Right cardiac atrium (tissue), 5 donors: Measurements from ENCODE around the gene SNAPC1. TPM values are rescaled to one million over a fixed set of nuclear protein-coding genes. Genes with fewer than 3 reads are reported as not detected.

Experiments
- ATAC-seq, 2 donors: fragments of 200-7000 bp; cut with Tn5 transposase; one replicate each; pipeline versions ENCODE4 v1.8.0 to v1.9.1; 2020; ENCODE audit warnings: moderate library complexity in 2 of 2, mild to moderate bottlenecking in 1 of 2
- DNase-seq, 3 donors: peaks; one replicate each; pipeline ENCODE4 v3.0.0-alpha.2; 2020
- H3K27ac ChIP-seq: one replicate; pipeline ENCODE4 v1.5.1; 2013; ENCODE audit warnings: mild to moderate bottlenecking, low read length, control low read depth, moderate library complexity
- H3K27me3 ChIP-seq: one replicate; pipeline ENCODE4 v1.6.1; 2013; ENCODE audit not compliant: control insufficient read depth, insufficient read depth
- H3K4me1 ChIP-seq: one replicate; pipeline ENCODE4 v1.6.1; 2013; ENCODE audit warnings: low read length; ENCODE audit not compliant: control insufficient read depth, insufficient read depth
- H3K4me3 ChIP-seq: one replicate; pipeline ENCODE4 v1.5.1; 2013; ENCODE audit warnings: low read length, control low read depth
- H3K9me3 ChIP-seq: one replicate; pipeline ENCODE4 v1.6.1; 2013; ENCODE audit warnings: low read length; ENCODE audit not compliant: control insufficient read depth
- WGBS: extraction: QIAGEN DNeasy Blood & Tissue Kit; methylation state at CpG from one replicate; pipeline ENCODE4 v1.1.7; 2013; 5-methylcytosine and 5-hydroxymethylcytosine counted together
- intact Hi-C, 4 donors: fragments of 100-400 bp; cut with DNase I; formaldehyde crosslinking; loops; one replicate each; pipeline versions ENCODE4 v1.11.0 to v1.14.0; 2022 to 2023
- long read RNA-seq, 4 donors: library from polyadenylated mRNA; unstranded; transcript quantifications; one replicate each; pipeline ENCODE4 v2.0.0, GENCODE V29; 2020 to 2021
- polyA plus RNA-seq: library from polyadenylated mRNA; stranded (reverse); fragments of 200-250 nt; gene quantifications from one replicate; pipeline ENCODE4 v1.2.3, GENCODE V29; 2013
- total RNA-seq, 4 donors: library from RNA; stranded (reverse); fragmentation: NEBNext Ultra II Directional; extraction: Animal tissue kit (Norgen Biotek cat#: 25700); gene quantifications; one replicate each; pipeline ENCODE4 v1.2.1, GENCODE V29; 2021
- donor health status: healthy with polysubstance abuse.
- donor health status: DM: no; HTN: yes; CAD: no.
- donor health status: DM: no; HTN: no; CAD: no.
- donor health status: DM: no; HTN: yes; CAD: no; lungs with severe emphysema.
- donor health status: DM: yes; HTN: yes; CAD: no.

Gene SNAPC1
- total RNA-seq: 10 to 100 TPM in 1 of 4 donors, 1 to 10 TPM in 3; 6.1 to 12.9 (median 8.8) TPM
- polyA plus RNA-seq: 10.5 TPM
- long read RNA-seq, donor 1, transcript SNAPC1-201 (10 exons, 2,656 nt): major isoform, 24 of 28 reads
- long read RNA-seq, donor 1, partial matches to known transcripts: 4 of 28 reads
- long read RNA-seq, donor 1, other reads (novel, unspliced or antisense): 0 of 28 reads
- long read RNA-seq, donor 2, transcript SNAPC1-201 (10 exons, 2,656 nt): major isoform, 12 of 12 reads
- long read RNA-seq, donor 2, partial matches to known transcripts: 0 of 12 reads
- long read RNA-seq, donor 2, other reads (novel, unspliced or antisense): 0 of 12 reads
- long read RNA-seq, donor 3, transcript SNAPC1-201 (10 exons, 2,656 nt): major isoform, 11 of 17 reads
- long read RNA-seq, donor 3, partial matches to known transcripts: 5 of 17 reads
- long read RNA-seq, donor 3, other reads (novel, unspliced or antisense): 1 of 17 reads
- long read RNA-seq, donor 4, transcript SNAPC1-201 (10 exons, 2,656 nt): major isoform, 8 of 9 reads
- long read RNA-seq, donor 4, partial matches to known transcripts: 0 of 9 reads
- long read RNA-seq, donor 4, other reads (novel, unspliced or antisense): 1 of 9 reads

- DNase-seq (peak; percentile 98 to 99 (median 99)), ATAC-seq (peak; percentile 99 to 100)
- under 1% methylated on average over 49 of the region's 49 CpGs for WGBS
- Histone ChIP-seq H3K9me3 (no peaks in the 10 kb centered on the region), H3K27ac (peak within 1 kb of the TSS; percentile 93), H3K27me3 (no peaks in the 10 kb centered on the region), H3K4me1 (no peaks in the 10 kb centered on the region), H3K4me3 (peak within 1 kb of the TSS; percentile 72)
- intact Hi-C loops: no loop called here
Observed at GRCh38 chr14:61761959-61762786, at the start of gene SNAPC1. Gene SNAPC1, plus strand, starts transcription at chr14:61762420. Its CDS starts 41 bp downstream, at chr14:61762461.

GRCh38 chr14:61713724-61714437 is 48.3 kb upstream of the SNAPC1 start:
- no peak overlapping the region for H3K4me3 ChIP-seq
- intact Hi-C loops: no loop called here
- H3K9me3 ChIP-seq: no peaks in the 10 kb centered on the region
- H3K4me1 ChIP-seq: peaks cover 11% of the 10 kb centered on the region
- ATAC-seq (peak in 1 of 2 donors; percentile 25), DNase-seq (no peak)
- no peak overlapping the region for H3K27ac ChIP-seq
- 61% methylated on average over 4 of the region's 4 CpGs for WGBS
- no peaks in the 10 kb centered on the region for H3K27me3 ChIP-seq

GRCh38 chr14:61716956-61717355 is 45.3 kb upstream of the SNAPC1 start:
- Histone ChIP-seq H3K9me3 (no peaks in the 10 kb centered on the region), H3K4me1 (peaks cover 10% of the 10 kb centered on the region), H3K27ac (no peak overlapping the region), H3K4me3 (no peak overlapping the region), H3K27me3 (no peaks in the 10 kb centered on the region)
- no peak for DNase-seq
- no peak for ATAC-seq
- WGBS: 56% methylated on average over 1 of the region's 1 CpG
- intact Hi-C loops: no loop called here

- DNase-seq (no peak), ATAC-seq (no peak)
- Histone ChIP-seq H3K9me3 (no peaks in the 10 kb centered on the region), H3K4me3 (no peak overlapping the region), H3K27ac (no peak overlapping the region), H3K4me1 (peaks cover 7% of the 10 kb centered on the region), H3K27me3 (no peaks in the 10 kb centered on the region)
- intact Hi-C loops: no loop called here
- 88% methylated on average over 2 of the region's 2 CpGs for WGBS
Observed at GRCh38 chr14:61718039-61718438, 44.2 kb upstream of the SNAPC1 start.

- WGBS: 53% methylated on average over 5 of the region's 5 CpGs
- Histone ChIP-seq H3K27ac (no peak overlapping the region), H3K27me3 (no peaks in the 10 kb centered on the region), H3K4me1 (peaks cover 4% of the 10 kb centered on the region), H3K4me3 (no peak overlapping the region), H3K9me3 (no peaks in the 10 kb centered on the region)
- intact Hi-C loops: loop anchor here in 1 of 4 donors (10.0 kb wide), 1 partner anchor 255 kb away; no protein-coding TSS in a partner anchor
- DNase-seq (no peak), ATAC-seq (peak in 1 of 2 donors; percentile 26)
Observed at GRCh38 chr14:61719344-61720293, 42.6 kb upstream of the SNAPC1 start.

GRCh38 chr14:61720294-61720661 is 41.9 kb upstream of the SNAPC1 start:
- H3K27me3 ChIP-seq: no peaks in the 10 kb centered on the region
- intact Hi-C loops: loop anchor here in 1 of 4 donors (10.0 kb wide), 1 partner anchor 255 kb away; no protein-coding TSS in a partner anchor
- peaks cover 4% of the 10 kb centered on the region for H3K4me1 ChIP-seq
- no peak overlapping the region for H3K27ac ChIP-seq
- no peak for ATAC-seq
- WGBS: 48% methylated on average over 9 of the region's 9 CpGs
- no peaks in the 10 kb centered on the region for H3K9me3 ChIP-seq
- DNase-seq: no peak
- H3K4me3 ChIP-seq: no peak overlapping the region

GRCh38 chr14:61720741-61721140 is 41.5 kb upstream of the SNAPC1 start:
- WGBS: 78% methylated on average over 6 of the region's 6 CpGs
- intact Hi-C loops: loop anchor here in 1 of 4 donors (10.0 kb wide), 1 partner anchor 256 kb away; no protein-coding TSS in a partner anchor
- H3K27ac ChIP-seq: no peak overlapping the region
- H3K4me1 ChIP-seq: peaks cover 4% of the 10 kb centered on the region
- H3K27me3 ChIP-seq: no peaks in the 10 kb centered on the region
- no peak for ATAC-seq
- DNase-seq: no peak
- H3K9me3 ChIP-seq: no peaks in the 10 kb centered on the region
- no peak overlapping the region for H3K4me3 ChIP-seq

- no peak overlapping the region for H3K27ac ChIP-seq
- WGBS: 71% methylated on average over 2 of the region's 2 CpGs
Observed at GRCh38 chr14:61724133-61724532, 38.1 kb upstream of the SNAPC1 start.

GRCh38 chr14:61726778-61727658 is 35.2 kb upstream of the SNAPC1 start:
- H3K4me3 ChIP-seq: no peak overlapping the region
- no peaks in the 10 kb centered on the region for H3K9me3 ChIP-seq
- WGBS: 77% methylated on average over 7 of the region's 7 CpGs
- DNase-seq (no peak), ATAC-seq (no peak)
- no peak overlapping the region for H3K27ac ChIP-seq
- H3K27me3 ChIP-seq: no peaks in the 10 kb centered on the region
- intact Hi-C loops: loop anchor here in 3 of 4 donors (5.0 to 10.0 kb wide), 3 partner anchors 260 to 265 kb away; no protein-coding TSS in a partner anchor
- no peaks in the 10 kb centered on the region for H3K4me1 ChIP-seq

More at GRCh38 chr14:61724133-61724532, 38.1 kb upstream of the SNAPC1 start:
- ATAC-seq (peak in 1 of 2 donors; percentile 23), DNase-seq (no peak)
- no peaks in the 10 kb centered on the region for H3K9me3 ChIP-seq
- no peaks in the 10 kb centered on the region for H3K27me3 ChIP-seq
- intact Hi-C loops: loop anchor here in 1 of 4 donors (10.0 kb wide), 1 partner anchor 259 kb away; no protein-coding TSS in a partner anchor
- H3K4me1 ChIP-seq: no peaks in the 10 kb centered on the region
- H3K4me3 ChIP-seq: no peak overlapping the region
